Glutamatergic neuron (in vitro differentiated cells): ENCODE results near the gene PACRG. TPM values are rescaled to one million over a fixed set of nuclear protein-coding genes. Genes with fewer than 3 reads are reported as not detected.

Experiments used
- DNase-seq: peaks from one replicate; pipeline ENCODE4 v3.0.0; 2022
- H3K27ac Mint-ChIP-seq: one replicate; pipeline ENCODE4 v1.8.0; 2020; ENCODE audit warnings: mild to moderate bottlenecking, mixed read lengths, inconsistent platforms; ENCODE audit not compliant: unreplicated experiment
- H3K27me3 Mint-ChIP-seq: one replicate; pipeline ENCODE4 v1.8.0; 2020; ENCODE audit warnings: mild to moderate bottlenecking, moderate library complexity, mixed read lengths, inconsistent platforms; ENCODE audit not compliant: unreplicated experiment
- H3K36me3 Mint-ChIP-seq: one replicate; pipeline ENCODE4 v1.8.0; 2020; ENCODE audit warnings: mild to moderate bottlenecking, mixed read lengths, inconsistent platforms; ENCODE audit not compliant: unreplicated experiment
- H3K4me1 Mint-ChIP-seq: one replicate; pipeline ENCODE4 v1.8.0; 2020; ENCODE audit warnings: mild to moderate bottlenecking, low read depth, mixed read lengths, inconsistent platforms; ENCODE audit not compliant: unreplicated experiment
- H3K4me3 Mint-ChIP-seq: one replicate; pipeline ENCODE4 v1.8.0; 2020; ENCODE audit warnings: mild to moderate bottlenecking, mixed read lengths, inconsistent platforms; ENCODE audit not compliant: unreplicated experiment
- H3K9me3 Mint-ChIP-seq: one replicate; pipeline ENCODE4 v1.8.0; 2020; ENCODE audit warnings: mild to moderate bottlenecking, moderate library complexity, mixed read lengths, inconsistent platforms; ENCODE audit not compliant: unreplicated experiment
- CTCF ChIP-seq: fragments of 200-600 bp; sonication (generic); IDR thresholded peaks from one replicate; pipeline ENCODE4 v1.5.0; 2021; ENCODE audit not compliant: partially characterized antibody, unreplicated experiment
- total RNA-seq: library from RNA; stranded (reverse); fragmentation: NEBNext Ultra II Directional; extraction: Animal tissue kit (Norgen Biotek cat#: 25700); gene quantifications from one replicate; pipeline ENCODE4 v1.2.1, GENCODE V29; 2021; ENCODE audit not compliant: unreplicated experiment

PACRG gene
- total RNA-seq, 1 donor from 2014 or later, result not detected

GRCh38 chr6:163354085-163354484 is 626.3 kb downstream of the PACRG start:
- no peak for DNase-seq
- H3K9me3 Mint-ChIP-seq, result no peaks in the 10 kb centered on the region
- TF ChIP-seq CTCF, result no peak
- H3K36me3 Mint-ChIP-seq, result no peaks in the 10 kb centered on the region
- H3K4me1 Mint-ChIP-seq, result peaks cover 6% of the 10 kb centered on the region
- no peak overlapping the region for H3K27ac Mint-ChIP-seq
- H3K4me3 Mint-ChIP-seq, result no peak overlapping the region
- H3K27me3 Mint-ChIP-seq, result no peaks in the 10 kb centered on the region

DNA sequence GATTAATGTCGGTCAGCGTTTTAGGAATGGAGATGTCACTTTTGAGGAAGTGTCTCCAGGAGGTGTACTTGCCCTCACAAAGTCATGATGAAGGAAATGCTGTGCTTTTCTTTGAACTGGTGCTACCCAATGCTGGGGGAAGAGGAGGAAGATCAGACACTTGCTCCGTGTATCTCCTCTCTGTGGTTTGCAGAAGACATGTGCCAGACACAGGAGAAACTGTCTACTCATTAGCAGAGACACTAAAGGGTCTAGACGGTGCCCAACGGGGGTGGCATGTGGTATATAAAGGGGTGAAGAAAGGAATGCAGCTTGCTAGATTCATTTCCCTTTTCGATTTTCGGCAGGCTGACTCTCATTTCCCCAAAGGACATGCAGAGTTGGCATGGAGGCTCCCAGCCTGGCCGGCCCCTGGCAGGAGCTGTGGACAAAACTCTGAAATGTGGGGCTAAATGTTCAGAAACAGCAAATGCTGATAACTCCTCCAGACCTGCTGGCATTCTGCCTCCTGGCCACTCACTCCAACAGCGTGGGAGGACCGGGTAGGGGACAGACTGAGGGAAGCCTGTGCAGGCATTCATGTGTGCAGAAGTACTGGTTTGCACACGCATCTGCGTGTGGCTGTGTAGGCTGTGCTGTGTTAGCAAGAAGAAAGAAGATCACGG is 627.1 kb downstream of the PACRG start:
- H3K36me3 Mint-ChIP-seq, result no peaks in the 10 kb centered on the region
- H3K4me1 Mint-ChIP-seq, result peaks cover 6% of the 10 kb centered on the region
- H3K27ac Mint-ChIP-seq, result no peak overlapping the region
- no peak for DNase-seq
- TF ChIP-seq CTCF, result no peak
- no peaks in the 10 kb centered on the region for H3K9me3 Mint-ChIP-seq
- H3K4me3 Mint-ChIP-seq, result no peak overlapping the region
- no peaks in the 10 kb centered on the region for H3K27me3 Mint-ChIP-seq

DNA sequence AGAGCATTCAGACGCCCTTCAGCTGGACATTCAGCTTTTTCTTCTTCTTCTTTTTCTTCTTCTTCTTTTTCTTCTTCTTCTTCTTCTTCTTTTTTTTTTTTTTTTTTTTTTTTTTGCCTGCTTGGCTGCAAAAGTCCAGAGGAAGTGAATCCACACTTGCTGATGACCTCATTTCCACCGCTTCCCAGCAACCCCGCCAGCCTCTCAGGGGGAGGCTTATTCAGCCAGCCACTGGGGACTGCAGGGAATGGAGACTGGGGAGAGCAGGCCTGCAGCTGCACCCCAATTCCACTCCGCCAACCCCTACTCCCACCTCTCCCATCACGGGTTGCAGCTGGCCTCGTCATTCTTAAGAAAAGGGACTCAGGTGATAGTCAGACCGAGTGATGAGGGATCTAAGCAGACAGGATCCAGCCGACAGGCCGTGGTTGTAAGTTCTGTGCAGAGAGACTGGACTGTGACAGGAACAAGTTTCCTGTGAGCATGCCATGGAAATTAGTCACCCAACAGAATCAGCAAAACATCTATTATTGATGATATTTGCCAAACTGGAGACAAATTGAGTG is 627.7 kb downstream of the PACRG start:
- no peak for DNase-seq
- Mint-ChIP-seq H3K27ac (no peak overlapping the region), H3K9me3 (no peaks in the 10 kb centered on the region), H3K4me3 (no peak overlapping the region), H3K4me1 (peaks cover 6% of the 10 kb centered on the region), H3K27me3 (no peaks in the 10 kb centered on the region), H3K36me3 (no peaks in the 10 kb centered on the region)
- TF ChIP-seq CTCF, result no peak

GRCh38 chr6:163356324-163356723 is 628.5 kb downstream of the PACRG start:
- no peak overlapping the region for H3K27ac Mint-ChIP-seq
- no peak overlapping the region for H3K4me3 Mint-ChIP-seq
- no peaks in the 10 kb centered on the region for H3K36me3 Mint-ChIP-seq
- peaks cover 6% of the 10 kb centered on the region for H3K4me1 Mint-ChIP-seq
- no peaks in the 10 kb centered on the region for H3K9me3 Mint-ChIP-seq
- H3K27me3 Mint-ChIP-seq, result no peaks in the 10 kb centered on the region
- DNase-seq, result no peak
- TF ChIP-seq CTCF, result no peak

DNA sequence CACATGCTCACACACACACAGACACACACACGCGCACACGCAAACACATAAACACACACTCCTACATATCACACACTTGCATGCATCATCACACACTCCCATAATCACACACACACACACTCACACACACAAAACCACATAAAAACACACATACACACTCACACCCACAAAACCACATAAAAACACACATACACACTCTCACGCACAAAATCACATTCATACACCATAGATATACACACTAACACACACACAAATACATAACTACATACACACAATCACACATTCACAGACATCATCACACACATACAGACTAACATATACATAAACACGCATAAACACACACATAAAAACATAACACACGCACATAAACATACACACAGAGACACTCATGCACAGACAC is 629.0 kb downstream of the PACRG start:
- no peaks in the 10 kb centered on the region for H3K9me3 Mint-ChIP-seq
- no peak for DNase-seq
- no peak for TF ChIP-seq CTCF
- no peak overlapping the region for H3K4me3 Mint-ChIP-seq
- H3K27me3 Mint-ChIP-seq, result no peaks in the 10 kb centered on the region
- H3K27ac Mint-ChIP-seq, result no peak overlapping the region
- peaks cover 6% of the 10 kb centered on the region for H3K4me1 Mint-ChIP-seq
- no peaks in the 10 kb centered on the region for H3K36me3 Mint-ChIP-seq
